Astrocyte of the cerebellum (primary cell): ENCODE data around the gene CLMP.

Experiments used
- DNase-seq: peaks from one replicate; pipeline ENCODE4 v3.0.0-alpha.2; 2011; ENCODE audit warnings: low read depth
- H3K4me3 ChIP-seq: 2 replicates; pipeline ENCODE4 v1.5.1; 2011; ENCODE audit warnings: mild to moderate bottlenecking, low read depth, low read length, moderate library complexity
- CTCF ChIP-seq: IDR thresholded peaks from 2 replicates; pipeline ENCODE4 v1.5.1; 2012; ENCODE audit warnings: low read length, low read depth, moderate library complexity, mild to moderate bottlenecking; ENCODE audit errors: missing control alignments
- in situ Hi-C: cut with HindIII; loops from 2 replicates; pipeline ENCODE4 v1.10.0; 2017; ENCODE audit warnings: low sequenced_read_pairs

The CLMP gene

GRCh38 chr11:123086305-123086704, 108.7 kb downstream of the CLMP start:
- no peak overlapping the region for H3K4me3 ChIP-seq
- in situ Hi-C loops = no loop called here
- DNase-seq = no peak
- no peak for TF ChIP-seq CTCF

- no peak overlapping the region for H3K4me3 ChIP-seq
These were observed 109.6 kb downstream of the CLMP start for GRCh38 chr11:123085497-123085896.

GRCh38 chr11:123084454-123084853, 110.6 kb downstream of the CLMP start:
- no peak for TF ChIP-seq CTCF
- in situ Hi-C loops = no loop called here

More at GRCh38 chr11:123085497-123085896, 109.6 kb downstream of the CLMP start:
- in situ Hi-C loops = no loop called here
- no peak for DNase-seq
- no peak for TF ChIP-seq CTCF

GRCh38 chr11:123083623-123084029, 111.4 kb downstream of the CLMP start:
- DNase-seq = peak; percentile 91
- no peak for TF ChIP-seq CTCF
- no peak overlapping the region for H3K4me3 ChIP-seq
- in situ Hi-C loops = no loop called here

More at GRCh38 chr11:123084454-123084853, 110.6 kb downstream of the CLMP start:
- no peak overlapping the region for H3K4me3 ChIP-seq
- no peak for DNase-seq

GRCh38 chr11:123082977-123083376, 112.1 kb downstream of the CLMP start:
- TF ChIP-seq CTCF = no peak
- H3K4me3 ChIP-seq = no peak overlapping the region
- in situ Hi-C loops = no loop called here
- no peak for DNase-seq

- no peak overlapping the region for H3K4me3 ChIP-seq
- DNase-seq = no peak
- TF ChIP-seq CTCF = no peak
- in situ Hi-C loops = no loop called here
These were observed 115.0 kb downstream of the CLMP start for GRCh38 chr11:123080015-123080414.

- TF ChIP-seq CTCF = no peak
- in situ Hi-C loops = no loop called here
- DNase-seq = no peak
- no peak overlapping the region for H3K4me3 ChIP-seq
These were observed 118.6 kb downstream of the CLMP start for GRCh38 chr11:123076484-123076883.
